A673 (cell line): ENCODE data around the gene KRTAP5-6. TPM values are rescaled to one million over a fixed set of nuclear protein-coding genes. Genes with fewer than 3 reads are reported as not detected.

Experiments
- BruUV-seq: library from RNA; stranded (reverse); fragments of 400-500 nt; replicated peaks from 2 replicates; lab custom pipeline; 2021; lab: Mats Ljungman, UMichigan
- CTCF ChIA-PET: fragments of 300-600 bp; sonication (Branson Sonifier 250); formaldehyde crosslinking; loops from one replicate; lab custom pipeline; 2022; ENCODE audit warnings: antibody characterized with exemption; lab: Charles Lee
- POLR2A ChIA-PET: fragments of 300-600 bp; sonication (Branson Sonifier 250); formaldehyde crosslinking; loops from one replicate; lab custom pipeline; 2022; ENCODE audit warnings: antibody characterized with exemption; ENCODE audit not compliant: low non-redundant PET; lab: Charles Lee
- DNase-seq: peaks from one replicate; pipeline ENCODE4 v3.0.0-alpha.2; 2015; ENCODE audit warnings: low spot score
- H3K27ac ChIP-seq: fragments of 200-600 bp; sonication (generic); 2 replicates; pipeline ENCODE4 v1.5.1; 2016; ENCODE audit warnings: mixed run types, low read depth, mild to moderate bottlenecking, mixed read lengths, antibody characterized with exemption, low read length; ENCODE audit not compliant: poor library complexity, severe bottlenecking
- H3K27me3 ChIP-seq: fragments of 200-600 bp; sonication (generic); replicated peaks from 2 replicates; pipeline ENCODE4 v1.6.1; 2017; ENCODE audit warnings: mixed run types, low read depth, mild to moderate bottlenecking, mixed read lengths, antibody characterized with exemption, low read length; ENCODE audit not compliant: insufficient read depth, poor library complexity
- H3K36me3 ChIP-seq: fragments of 200-600 bp; sonication (generic); 2 replicates; pipeline ENCODE4 v1.6.1; 2016; ENCODE audit warnings: mixed run types, mild to moderate bottlenecking, mixed read lengths, antibody characterized with exemption, low read length; ENCODE audit not compliant: insufficient read depth, poor library complexity, severe bottlenecking
- H3K4me1 ChIP-seq: fragments of 200-600 bp; sonication (generic); 2 replicates; pipeline ENCODE4 v1.6.1; 2017; ENCODE audit warnings: mixed run types, mild to moderate bottlenecking, mixed read lengths, antibody characterized with exemption, low read length; ENCODE audit not compliant: insufficient read depth, poor library complexity, severe bottlenecking
- H3K4me3 ChIP-seq: fragments of 200-600 bp; sonication (generic); 2 replicates; pipeline ENCODE4 v1.5.1; 2016; ENCODE audit warnings: low read depth, mixed run types, mild to moderate bottlenecking, mixed read lengths, low read length; ENCODE audit not compliant: poor library complexity, severe bottlenecking
- H3K9me3 ChIP-seq: fragments of 200-600 bp; sonication (generic); 2 replicates; pipeline ENCODE4 v1.6.1; 2016; ENCODE audit warnings: mixed run types, low read depth, mild to moderate bottlenecking, mixed read lengths, antibody characterized with exemption, low read length; ENCODE audit not compliant: poor library complexity, severe bottlenecking
- CTCF ChIP-seq: fragments of 300-800, 200-600 bp; sonication (generic); conservative IDR thresholded peaks from 2 replicates; pipeline ENCODE4 v1.5.1; 2017; ENCODE audit warnings: low read depth, mild to moderate bottlenecking, antibody characterized with exemption, low read length, moderate library complexity, mixed read lengths
- EZH2 ChIP-seq: fragments of 200-600 bp; sonication (generic); IDR thresholded peaks from 2 replicates; pipeline ENCODE4 v1.6.1; 2017; ENCODE audit warnings: borderline replicate concordance, low read depth, mild to moderate bottlenecking, mixed read lengths, antibody characterized with exemption, low read length; ENCODE audit not compliant: poor library complexity, severe bottlenecking
- intact Hi-C: fragments of 100-400 bp; cut with micrococcal nuclease; formaldehyde crosslinking; loops from one replicate; pipeline ENCODE4 v1.10.0; 2022; ENCODE audit not compliant: unreplicated experiment
- total RNA-seq: library from RNA; stranded (reverse); gene quantifications from 2 replicates; pipeline ENCODE4 v1.2.3, GENCODE V29; 2021

The KRTAP5-6 gene
- total RNA-seq, 1 experiment from 2014 or later = not detected

DNA sequence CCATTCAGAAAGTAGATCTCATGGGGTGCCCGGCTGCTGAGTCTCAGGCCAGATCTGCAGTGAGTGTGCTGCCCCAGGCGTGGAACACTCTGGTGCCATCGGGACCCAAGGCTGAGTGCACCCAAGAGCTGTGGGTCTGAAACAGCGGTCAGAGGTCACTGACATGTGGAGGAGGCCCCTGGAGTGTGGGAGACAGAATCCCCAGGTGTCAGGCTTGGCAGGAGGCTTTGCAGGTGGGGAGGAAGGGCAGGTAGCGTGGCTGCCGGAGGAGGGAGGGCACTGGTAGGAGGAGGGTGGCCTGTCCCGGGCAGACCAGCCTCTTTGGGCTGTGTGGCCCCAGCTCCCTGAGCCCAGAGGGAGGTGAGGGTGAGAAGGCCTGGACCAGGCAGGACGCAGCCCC is 31.7 kb upstream of the KRTAP5-6 start:
- CTCF ChIA-PET = no interaction called here
- H3K27me3 ChIP-seq = peaks cover 26% of the 10 kb centered on the region
- H3K36me3 ChIP-seq = no peaks in the 10 kb centered on the region
- no peak for DNase-seq
- intact Hi-C loops = no loop called here
- TF ChIP-seq CTCF = no peak
- TF ChIP-seq EZH2 = no peak
- no peaks in the 10 kb centered on the region for H3K4me1 ChIP-seq
- no TSS peak for BruUV-seq
- no peak overlapping the region for H3K4me3 ChIP-seq
- no peak overlapping the region for H3K27ac ChIP-seq
- no peaks in the 10 kb centered on the region for H3K9me3 ChIP-seq
- POLR2A ChIA-PET = no interaction called here

DNA sequence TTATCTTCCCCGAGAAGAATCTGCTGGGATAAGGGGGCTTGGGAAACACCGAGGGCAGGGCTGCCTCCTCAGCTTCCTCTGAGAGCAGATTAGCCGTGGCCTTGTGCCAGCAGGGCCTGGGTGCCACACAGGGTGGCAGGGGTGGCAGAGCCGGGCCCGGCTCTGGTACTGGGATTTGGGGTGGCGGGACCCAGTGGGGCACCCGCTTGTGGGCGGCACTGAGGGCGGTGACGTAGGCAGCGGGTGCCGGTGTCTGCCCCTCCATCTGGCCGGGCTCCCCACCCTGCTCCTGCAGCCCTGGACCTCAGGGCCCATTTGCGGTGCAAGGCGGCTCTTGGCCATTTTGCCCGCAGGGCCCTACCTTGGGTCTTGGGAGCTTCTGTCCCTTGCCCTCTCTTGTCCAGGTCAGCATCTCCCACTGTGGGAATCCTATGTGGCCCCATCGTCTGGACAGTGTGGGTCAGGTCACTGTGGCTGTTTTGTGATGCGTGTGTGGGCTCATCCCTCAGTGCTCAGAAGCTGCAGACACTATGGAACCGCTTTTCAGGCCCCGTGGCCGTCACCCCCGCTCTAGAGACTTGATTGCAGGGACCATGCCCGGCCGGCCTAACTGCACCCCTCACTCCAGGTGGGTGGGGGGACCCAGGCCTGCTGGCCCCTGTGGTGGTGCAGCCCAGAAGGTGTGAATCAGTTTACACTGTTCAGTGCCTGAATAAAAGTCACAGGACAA is 29.7 kb upstream of the KRTAP5-6 start:
- ChIA-PET CTCF (no interaction called here), POLR2A (no interaction called here)
- peaks cover 35% of the 10 kb centered on the region for H3K27me3 ChIP-seq
- H3K27ac ChIP-seq = no peak overlapping the region
- no peak overlapping the region for H3K4me3 ChIP-seq
- intact Hi-C loops = no loop called here
- DNase-seq = no peak
- no peaks in the 10 kb centered on the region for H3K9me3 ChIP-seq
- no peaks in the 10 kb centered on the region for H3K4me1 ChIP-seq
- no TSS peak for BruUV-seq
- H3K36me3 ChIP-seq = no peaks in the 10 kb centered on the region
- TF ChIP-seq EZH2 (no peak), CTCF (no peak)

GRCh38 chr11:1667906-1668305 is 29.1 kb upstream of the KRTAP5-6 start:
- H3K27ac ChIP-seq = no peak overlapping the region
- intact Hi-C loops = no loop called here
- H3K36me3 ChIP-seq = no peaks in the 10 kb centered on the region
- peaks cover 41% of the 10 kb centered on the region for H3K27me3 ChIP-seq
- no TSS peak for BruUV-seq
- TF ChIP-seq EZH2 (no peak), CTCF (no peak)
- H3K4me3 ChIP-seq = no peak overlapping the region
- H3K9me3 ChIP-seq = no peaks in the 10 kb centered on the region
- no peaks in the 10 kb centered on the region for H3K4me1 ChIP-seq
- POLR2A ChIA-PET = no interaction called here
- CTCF ChIA-PET = no interaction called here
- no peak for DNase-seq
